ENCODE measurements around the gene PP2D1.
"Not testable (repeated sequence)": the region's sequence is repeated elsewhere in the genome, so short reads cannot be mapped to it uniquely, and the experiment has no call there.

Gene PP2D1, protein sequence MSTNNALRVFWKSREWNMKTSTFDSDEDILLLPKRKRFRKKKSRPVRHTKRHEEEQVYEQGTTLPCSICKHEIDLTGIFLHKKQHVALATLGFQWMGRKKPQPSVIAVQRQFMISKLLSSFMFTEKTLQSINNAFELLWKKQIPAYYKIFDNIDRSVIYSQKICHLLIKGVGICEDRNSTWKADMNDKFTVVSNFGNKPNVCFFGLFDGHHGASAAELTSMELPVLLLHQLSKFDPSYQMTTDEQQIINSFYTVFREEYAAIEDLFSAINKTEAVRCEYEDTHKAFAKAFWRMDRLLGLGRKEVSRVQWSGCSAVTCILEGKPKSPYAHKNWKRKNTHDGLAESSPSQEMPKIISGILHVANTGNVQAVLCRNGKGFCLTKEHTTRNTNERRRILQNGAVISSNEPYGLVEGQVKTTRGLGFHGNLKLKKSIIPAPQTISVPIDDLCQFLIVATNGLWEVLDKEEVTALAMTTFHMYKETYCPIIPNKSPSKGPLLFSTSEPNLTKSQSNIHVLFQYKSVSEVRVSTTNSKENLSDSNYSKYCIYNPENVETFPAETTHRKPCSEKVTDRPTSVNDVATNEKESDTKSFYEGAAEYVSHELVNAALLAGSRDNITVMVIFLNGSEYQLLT

DNA sequence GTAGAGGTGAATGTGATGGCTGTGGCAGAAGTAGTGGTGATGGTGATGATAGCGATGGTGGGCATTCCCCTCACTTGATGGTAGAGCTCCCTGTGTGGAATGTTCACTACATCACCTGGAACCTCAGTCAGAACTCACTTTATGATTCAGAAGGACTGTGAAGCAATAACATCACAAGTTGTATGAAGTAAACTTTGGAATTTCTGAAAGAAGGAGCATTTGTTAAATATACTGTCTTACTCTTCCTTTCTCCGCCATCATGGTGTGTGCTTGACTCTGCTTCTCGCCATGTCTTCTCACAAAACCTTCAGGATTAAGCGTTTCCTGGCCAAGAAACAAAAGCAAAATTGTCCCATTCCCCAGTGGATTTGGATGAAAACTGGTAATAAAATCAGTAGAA, at the start of gene PP2D1:
TSS of gene PP2D1 (minus strand) at position 101 of the 400 bp plus-strand sequence. CDS start 192 bp downstream, outside the sequence.
- DNase-seq: no peak

DNA sequence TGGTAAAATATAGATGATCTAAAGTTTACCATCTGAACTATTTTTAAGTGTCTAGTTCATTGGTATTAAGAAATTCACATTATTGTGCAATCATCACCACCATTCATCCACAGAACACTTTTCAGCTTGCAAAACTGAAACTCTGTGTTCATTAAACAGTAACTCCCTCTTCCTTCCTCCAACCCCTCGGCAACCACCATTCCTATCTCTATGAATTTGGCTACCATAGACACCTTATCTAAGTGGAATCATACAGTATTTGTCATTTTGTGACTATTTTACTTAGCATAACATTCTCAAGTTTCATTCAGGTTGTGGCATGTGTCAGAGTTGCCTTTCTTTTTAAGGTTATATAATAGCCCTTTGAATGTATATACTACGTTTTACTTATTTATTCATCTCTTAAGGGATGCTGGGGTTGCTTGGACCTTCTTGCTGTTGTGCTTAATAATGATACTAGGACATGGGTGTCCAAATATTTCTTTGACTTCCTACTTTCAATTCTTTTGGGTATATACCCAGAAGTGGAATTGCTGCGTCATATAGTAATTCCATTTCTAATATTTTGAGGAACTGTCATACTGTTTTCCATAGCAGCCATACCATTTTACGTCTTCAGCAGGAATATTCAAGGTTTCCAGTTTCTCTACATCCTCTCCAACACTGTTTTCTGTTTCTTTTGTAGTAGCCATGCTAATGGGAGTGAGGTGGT, 49.1 kb upstream of the PP2D1 start:
- DNase-seq: no peak

DNA sequence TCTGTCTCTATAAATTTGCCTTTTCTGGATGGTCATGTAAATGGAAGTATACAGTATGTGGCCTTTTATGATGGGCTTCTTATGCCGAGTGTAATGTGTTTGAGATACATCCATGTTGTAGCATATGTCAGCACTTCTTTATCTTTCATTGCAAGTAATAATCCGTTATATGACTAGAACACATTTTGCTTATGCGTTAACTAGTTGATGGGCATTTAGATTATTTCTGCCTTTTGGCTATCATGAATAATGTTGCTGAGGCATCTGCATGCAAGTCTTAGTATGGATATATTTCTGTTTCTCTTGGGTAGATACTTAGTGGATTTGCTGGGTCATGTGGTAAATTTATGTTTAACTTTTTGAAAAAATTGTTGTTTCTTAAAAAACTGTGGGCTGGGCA, 47.9 kb upstream of the PP2D1 start:
- DNase-seq: no peak

DNA sequence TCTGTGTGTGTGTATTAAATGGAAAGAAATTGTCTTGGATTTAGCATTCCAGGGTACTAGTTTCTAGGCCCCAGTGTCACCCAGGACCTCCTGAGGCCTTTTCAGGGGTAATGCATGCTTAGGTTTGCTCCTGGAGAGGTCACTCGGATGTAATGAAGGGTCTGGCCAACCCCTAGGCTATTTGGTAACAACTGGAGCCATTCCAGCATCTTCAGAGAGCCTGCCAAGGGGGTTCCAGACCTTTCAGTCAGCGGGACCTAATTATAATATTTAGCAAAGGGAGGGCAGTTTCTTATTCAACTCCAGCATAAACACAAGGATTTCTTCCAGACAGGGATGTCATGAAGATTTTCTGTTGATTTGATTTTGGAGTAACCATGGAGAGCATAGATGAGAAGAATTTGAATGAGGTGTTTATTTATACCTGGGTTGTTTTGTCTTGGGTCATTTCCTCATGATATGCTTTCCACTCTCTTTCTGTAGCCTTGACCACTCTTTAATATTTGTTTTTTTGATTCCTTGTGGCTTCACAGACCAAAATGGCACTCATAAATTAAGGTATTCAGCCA, 45.6 kb upstream of the PP2D1 start:
- no peak for DNase-seq

DNA sequence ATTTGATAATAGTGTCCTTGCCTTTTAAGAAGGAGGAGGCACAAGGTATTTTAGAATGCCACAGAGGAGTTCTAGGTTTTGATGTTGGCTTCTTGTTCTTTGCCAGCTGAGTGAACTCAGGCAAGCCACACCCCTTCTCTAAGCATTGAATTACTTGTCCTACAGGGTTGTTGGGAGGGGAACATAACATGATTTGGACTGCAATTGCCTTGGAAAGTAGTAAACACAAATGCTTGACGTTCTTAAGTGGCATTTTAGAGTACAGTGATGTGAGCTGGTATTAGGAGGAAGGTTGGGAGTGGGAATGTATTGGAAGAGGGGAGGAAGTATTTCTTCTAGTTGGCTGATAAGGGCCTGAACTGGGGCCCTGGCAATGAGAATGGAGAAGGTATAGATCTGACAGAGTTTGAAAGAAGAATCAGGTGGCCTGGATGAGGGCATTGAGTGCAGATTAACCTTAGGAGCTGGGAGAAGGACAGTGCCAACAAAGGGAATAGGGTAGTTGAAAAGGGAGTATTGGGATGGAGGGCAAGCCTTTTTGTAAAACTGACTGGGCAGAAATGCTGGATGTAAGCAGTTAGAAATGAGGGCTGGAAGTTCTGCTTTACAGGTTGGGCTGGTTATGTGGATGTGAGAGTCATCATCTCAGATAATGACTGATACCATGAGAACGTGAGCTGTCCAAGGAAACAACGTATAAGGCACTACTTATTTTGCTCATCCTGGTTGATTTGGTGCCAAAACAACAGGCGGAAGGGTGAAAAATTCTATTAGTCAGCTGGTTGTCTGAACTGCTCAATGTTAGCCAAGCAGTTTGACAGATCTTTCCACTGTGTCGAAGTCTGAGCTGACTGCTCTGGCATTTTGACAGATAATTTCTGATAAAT, 44.9 kb upstream of the PP2D1 start:
- DNase-seq: no peak

DNA sequence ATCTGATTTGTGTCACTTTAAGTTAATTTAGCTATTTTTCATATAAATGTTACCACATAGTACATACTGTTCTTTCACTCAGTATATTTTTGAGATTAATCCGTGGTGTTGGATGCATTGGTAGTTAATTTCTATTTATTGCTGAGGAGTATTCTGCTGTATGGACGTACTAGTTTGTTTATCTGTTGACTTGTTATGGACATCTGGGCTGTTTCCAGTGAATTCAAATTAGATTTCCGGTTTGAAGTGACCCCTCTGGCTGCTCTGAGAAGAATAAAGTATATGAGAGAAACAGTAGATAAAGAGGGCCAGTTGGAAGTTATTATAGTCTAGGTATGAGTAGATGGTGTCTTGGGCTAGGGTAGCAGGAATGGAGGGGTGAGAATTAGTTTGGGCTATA, 43.8 kb upstream of the PP2D1 start:
- no peak for DNase-seq

DNA sequence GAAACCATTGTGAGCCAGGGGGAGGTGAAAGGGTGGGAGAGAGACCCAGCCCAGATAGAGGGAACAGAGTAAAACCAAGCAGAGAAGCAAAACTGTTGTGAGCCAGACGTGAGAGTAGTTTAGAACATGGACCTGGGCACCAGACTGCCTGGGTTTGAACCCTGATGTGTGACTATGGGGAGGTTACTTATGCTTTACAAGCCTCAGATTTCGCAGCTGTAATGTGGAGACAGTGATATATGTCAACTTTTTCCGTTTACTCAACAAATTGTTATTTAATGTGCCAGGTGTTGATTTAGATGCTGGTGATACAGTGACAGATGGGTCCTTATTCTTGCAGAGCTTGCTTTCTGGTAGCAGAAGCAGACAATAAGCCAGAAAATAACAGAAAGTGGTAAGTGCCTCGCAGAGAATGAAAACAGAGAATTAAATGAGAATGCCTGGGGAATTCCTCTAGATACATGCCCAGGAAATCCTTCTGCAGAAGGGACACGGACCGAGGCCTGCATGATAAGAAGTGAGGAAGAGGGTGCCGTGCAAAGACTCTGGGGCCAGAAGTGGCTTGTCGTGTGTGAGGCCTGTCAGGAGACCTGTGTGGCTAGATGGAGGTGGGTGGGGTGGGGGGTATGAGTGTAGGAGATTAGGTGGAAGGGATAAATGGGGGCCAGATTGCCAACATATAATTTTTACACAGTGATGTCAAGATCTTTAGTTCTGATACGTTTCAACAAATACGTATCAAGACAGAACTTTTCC, 43.1 kb upstream of the PP2D1 start:
- DNase-seq: no peak

DNA sequence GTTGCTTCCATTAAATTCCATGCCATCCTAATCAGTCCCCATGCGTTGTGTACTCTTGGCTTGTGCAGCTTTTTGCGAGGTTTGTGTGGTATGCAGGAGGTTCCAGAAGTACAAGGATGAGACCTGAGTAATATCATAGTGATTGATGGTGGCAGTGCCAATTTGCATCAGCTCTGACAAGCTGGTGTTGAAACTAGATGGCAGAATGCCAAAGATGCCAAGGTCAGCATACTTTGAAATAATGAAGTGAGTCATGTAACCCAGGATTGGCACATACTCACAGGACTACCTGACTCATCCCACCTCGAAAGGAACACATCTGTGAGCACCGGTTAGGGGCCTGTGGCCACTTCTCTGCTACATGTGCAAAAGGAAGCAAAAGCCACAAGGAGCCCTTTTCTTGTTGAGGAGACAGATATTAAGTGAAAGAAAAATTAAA, 42.5 kb upstream of the PP2D1 start:
- DNase-seq: peak in 2 of 4 experiments; percentile 5 to 6

DNA sequence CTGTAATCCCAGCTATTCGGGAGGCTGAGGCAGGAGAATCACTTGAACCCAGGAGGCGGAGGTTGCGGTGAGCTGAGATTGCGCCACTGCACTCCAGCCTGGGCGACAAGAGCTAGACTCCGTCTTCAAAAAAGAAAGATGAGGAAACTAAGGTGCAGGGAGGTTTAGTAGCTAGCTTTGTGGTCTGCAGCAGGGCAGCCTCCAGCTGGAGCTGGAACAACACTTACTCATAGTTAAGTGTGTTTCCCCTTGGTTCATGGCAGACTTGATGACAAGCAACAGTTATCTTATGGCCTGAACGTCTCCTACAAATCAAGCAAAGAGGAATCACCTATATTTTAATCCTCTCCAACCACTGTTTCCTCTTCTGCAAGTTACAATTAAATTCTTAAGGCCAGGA, 40.8 kb upstream of the PP2D1 start:
- DNase-seq: no peak

DNA sequence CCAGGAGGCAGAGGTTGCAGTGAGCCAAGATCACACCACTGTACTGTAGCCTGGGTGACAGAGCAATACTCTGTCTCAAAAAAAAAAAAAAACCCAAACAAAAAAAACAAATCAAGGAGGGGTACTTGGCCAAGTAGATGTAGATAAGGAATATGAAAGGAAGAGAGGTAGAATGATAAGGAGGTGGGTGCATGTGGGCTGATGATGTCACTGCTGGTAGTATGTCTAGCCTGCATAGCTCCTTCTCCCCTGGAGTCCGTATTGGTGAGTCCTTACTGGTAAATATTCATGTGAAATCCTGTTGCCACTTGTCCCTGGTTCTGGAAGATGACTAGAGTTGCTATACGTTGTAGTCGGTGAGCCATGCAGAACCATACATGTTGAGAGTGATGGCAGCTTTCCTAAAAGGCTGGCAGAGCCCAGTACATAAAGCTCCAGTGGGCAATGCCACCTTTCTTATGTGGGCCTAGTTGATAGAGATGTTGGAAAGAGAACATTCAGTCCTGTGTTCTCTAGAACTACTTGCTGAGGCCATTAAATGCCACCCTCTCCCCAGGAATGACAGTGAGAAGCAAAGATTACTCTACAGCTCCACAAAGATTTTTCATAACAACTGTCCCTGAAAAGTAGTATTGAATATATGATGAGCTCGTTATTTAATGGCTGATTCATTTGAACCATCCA, 39.2 kb upstream of the PP2D1 start:
- DNase-seq: no peak

DNA sequence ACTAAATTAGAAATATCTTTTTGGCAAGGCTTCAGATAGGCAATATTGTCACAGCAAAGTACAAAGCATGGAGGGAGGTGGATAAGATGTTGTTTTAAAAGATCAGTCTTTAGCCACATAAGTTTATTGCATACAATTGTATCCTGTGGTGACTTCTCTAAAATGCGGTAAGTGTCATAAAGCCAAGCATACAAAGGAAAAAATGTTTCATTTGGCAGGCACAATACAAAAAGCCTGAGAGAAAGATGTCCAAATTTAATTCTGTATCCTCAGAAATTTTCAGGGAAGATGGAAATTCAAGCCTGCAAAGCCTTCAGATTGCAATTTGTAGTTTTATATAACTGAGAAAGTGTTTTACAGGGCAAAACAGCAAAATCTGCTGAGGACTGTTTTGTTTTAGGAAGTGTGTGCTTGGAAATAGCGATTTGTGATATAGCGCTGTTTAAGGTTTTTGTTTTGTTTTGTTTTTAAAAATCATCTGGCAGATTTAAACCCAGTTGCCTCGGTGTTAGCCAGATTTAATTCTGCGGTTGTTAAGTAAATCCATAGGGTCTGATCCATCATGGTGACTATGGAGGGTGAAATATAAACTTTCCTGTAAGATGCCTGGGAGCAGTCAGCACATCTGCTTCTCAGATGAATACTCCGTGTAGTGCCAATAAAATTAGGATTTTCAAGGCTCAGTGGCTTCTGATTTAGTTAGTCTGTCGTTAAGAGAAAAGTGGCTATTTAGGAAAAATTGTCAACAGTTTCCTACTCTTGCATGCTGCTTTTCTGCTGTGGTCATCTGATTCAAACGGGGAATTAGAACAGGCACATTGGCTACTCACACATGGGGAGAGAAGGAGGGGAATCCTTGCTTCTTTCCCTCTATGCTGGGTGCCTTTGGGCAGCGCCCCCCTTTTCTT, 36.2 kb upstream of the PP2D1 start:
- DNase-seq: no peak

DNA sequence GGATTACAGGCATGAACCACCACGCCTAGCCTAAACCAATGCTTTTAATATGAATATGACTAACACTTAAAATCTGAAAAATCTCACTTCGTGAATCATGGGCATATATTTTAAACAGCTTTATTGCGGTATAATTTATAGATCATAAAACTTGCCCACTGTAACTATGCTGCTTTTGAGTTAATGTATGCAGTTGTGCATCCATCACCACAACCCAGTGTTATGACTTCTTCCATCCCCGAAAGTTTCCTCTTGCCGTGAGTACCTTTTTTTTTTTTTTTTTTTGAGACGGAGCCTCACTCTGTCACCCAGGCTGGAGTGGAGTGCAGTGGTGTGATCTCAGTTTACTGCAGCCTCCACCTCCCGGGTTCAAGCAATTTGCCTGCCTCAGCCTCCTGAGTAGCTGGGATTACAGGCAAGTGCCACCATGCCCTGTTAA, 35.3 kb upstream of the PP2D1 start:
- DNase-seq: no peak

DNA sequence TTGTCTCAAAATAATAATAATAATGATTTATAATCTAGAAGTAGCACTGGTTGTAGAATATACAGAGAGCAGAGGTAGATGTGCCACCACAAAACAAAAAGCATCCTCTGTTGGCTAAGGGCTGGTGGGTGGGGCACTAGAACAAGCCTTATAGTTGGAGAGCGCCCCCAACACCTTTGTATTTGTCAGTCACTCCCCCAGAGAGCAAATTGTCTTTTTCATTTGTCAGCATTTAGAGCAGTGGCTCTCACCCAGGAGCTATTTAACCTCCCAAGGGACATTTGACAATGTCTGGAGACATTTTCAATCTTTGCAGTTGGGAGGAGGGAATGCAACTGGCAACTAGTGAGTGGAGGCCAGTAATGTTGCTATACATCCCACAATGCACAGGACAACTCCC, 34.5 kb upstream of the PP2D1 start:
- no peak for DNase-seq

DNA sequence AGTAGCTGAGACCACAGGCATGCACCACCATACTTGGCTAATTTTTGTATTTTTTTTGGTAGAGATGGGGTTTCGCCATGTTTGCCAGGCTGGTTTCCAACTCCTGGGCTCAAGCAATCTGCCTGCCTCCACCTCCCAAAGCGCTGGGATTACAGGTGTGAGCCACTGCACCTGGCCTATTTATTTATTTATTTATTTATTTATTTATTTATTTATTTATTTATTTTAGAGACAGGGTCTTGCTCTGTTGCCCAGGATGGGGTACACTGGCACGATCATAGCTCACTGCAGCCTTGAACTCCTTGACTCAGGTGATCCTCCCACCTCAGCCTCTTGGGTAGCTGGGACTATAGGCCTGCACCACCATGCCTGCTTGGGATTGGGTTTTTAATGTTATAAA, 33.1 kb upstream of the PP2D1 start:
- not testable (repeated sequence) for DNase-seq

DNA sequence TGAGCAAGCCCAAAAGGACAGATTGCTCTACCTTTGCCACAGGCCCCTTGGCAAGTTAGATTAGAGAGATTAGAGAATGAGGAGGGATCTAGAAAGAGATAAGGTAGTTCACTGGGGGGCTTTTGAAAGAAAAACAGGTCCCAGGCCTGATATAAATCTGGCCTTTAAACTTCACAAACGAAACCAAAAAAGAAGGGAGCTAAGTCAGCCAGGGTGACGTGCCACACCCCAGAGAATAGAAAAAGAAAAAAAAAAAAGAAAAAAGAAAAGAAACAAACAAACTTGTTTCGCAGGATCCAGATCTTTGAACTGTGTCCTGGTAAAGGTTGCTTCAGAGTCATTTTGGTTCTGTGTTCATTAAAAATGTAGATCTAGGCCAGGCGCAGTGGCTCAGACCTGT, 31.8 kb upstream of the PP2D1 start:
- no peak for DNase-seq

DNA sequence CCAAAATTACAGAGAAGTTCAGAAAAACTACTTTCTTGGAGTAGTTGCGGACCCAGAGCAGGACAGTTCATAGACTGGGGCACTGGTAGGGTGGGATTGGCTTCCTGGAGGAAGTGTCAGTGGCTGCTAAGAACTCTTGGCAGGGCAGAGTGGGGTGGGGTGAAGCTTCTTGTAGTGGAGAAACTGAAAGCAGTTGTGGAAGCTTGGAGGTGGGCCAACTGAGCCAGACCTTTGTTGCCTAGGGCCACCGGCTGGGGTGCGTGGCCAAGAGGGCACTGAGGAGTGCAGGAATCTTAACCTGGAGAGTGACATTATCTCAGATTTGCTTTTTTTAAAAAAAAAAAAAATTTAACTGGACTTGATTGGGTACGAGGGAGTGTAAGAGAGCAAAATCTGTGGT, 31.3 kb upstream of the PP2D1 start:
- DNase-seq: peak in 2 of 4 experiments; percentile 6 to 10

DNA sequence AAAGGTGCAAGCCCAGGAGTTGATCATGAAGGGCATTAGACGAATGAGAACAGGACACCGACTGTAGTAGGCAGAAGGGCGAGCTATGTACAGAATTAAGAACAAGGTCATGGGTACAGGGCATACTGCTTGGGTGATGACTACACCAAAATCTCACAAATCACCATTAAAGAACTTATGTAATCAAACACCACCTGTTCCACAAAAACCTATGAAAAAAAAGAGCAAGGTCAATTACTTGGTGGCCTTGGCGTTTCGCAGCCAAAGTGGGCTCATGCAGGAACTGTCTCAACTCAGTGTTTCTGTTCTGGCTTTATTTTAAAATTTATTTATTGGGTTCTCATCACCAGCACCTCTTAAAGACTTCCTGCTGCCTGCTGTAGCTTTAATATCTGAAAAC, 30.3 kb upstream of the PP2D1 start:
- no peak for DNase-seq

DNA sequence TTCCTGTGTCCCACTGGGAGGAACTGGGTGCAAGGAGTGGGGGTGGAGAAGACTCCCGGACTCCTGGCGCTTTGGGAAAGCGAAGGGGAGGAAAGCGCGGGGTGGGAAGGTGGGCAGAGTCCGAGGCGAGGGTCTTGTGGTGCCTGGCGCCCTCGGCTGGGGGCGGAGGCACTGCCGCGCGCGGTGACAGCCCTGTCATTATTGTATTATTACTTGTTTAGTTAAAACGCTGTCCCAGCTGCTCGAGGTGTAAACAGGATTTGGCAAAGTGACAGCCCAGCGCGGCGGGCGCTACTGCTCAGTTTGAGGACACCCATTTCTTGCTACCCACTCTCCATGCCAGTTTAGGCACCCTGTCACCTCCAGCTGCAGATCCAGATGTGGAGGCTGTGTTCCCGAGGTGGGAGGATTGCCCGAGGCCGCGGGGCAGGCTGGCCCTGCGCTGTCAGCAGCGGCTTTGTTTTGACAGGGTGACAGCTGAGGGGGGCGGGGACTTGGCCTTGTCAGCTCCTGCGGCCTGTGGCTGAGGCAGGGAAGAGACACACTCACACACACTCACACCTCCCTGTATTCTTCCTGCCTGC, 29.2 kb upstream of the PP2D1 start:
- peak; percentile 16 to 64 (median 32) for DNase-seq

DNA sequence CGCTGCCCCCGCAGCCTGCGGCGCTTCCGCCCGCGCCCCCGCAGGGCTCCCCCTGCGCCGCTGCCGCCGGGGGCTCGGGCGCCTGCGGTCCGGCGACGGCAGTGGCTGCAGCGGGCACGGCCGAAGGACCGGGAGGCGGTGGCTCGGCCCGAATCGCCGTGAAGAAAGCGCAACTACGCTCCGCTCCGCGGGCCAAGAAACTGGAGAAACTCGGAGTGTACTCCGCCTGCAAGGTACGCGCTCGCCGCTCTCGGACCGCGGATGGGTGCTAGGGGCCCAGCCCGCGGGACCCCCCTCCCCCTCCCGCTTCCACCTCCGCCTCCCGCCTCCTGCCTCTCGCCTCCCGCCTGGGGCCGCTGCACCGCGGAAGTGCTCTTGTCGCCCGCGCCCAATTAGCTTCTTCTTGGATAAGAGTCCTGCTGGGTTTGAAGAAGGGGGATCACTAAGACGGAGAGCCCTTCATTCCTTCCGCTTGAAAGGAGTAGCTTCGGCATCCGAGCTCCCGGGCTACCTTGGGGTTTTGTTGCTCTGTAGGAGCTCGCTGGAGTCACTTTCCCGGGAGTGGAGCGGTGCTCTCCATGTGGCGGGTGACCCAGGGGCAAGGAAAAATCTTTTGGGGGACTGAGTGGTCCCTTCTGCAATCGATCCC, 28.6 kb upstream of the PP2D1 start:
- peak; percentile 5 to 45 (median 28) for DNase-seq

Measured in activated naive CD4-positive, alpha-beta T cell (primary cell).